ENCODE results near the gene DNAJC17.

DNA sequence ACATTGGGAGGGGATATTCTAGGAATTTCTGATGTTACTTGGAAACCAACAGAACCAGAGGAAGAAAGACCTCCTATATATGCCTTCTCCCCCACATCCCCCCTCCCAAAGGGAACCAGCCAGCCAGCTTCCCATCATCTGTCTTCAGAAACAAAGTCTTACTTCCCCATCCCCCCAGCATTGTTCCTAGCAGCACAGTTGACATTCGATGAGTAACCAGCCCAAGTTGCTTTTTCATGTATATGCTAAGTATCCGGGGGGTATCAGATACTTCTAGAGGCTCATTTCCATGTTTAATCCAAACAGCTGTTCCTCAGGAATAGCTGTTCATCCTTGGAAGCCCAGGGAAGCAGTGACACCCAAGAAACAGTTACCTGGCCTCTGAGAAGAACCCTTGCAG is 68.2 kb downstream of the DNAJC17 start:
- TF ChIP-seq CTCF (IDR thresholded peaks at IDR 0.05; ENCODE audit: insufficient read depth, low read length, poor library complexity, severe bottlenecking) (no peak), EZH2phosphoT487 (conservative IDR thresholded peaks at IDR 0.05; ENCODE audit: low read length) (no peak)
